GM10847 (cell line): ENCODE results near the gene KLHL12.
A peak's percentile ranks its signal among the peaks of the same experiment; 100 is the strongest.

Experiments used
- POLR2A ChIP-seq: IDR thresholded peaks from 2 replicates; pipeline ENCODE4 v1.6.1; 2011; ENCODE audit not compliant: insufficient read length; ENCODE audit errors: extremely low read depth

The KLHL12 gene

GRCh38 chr1:202926581-202927491 lies at the start of gene KLHL12:
Gene KLHL12, minus strand, starts transcription at chr1:202927234. Its CDS starts 2,072 bp downstream, at chr1:202925162.
- TF ChIP-seq POLR2A: peak; percentile 95

GRCh38 chr1:202976633-202977032 lies 49.6 kb upstream of the KLHL12 start:
- no peak for TF ChIP-seq POLR2A

GRCh38 chr1:202974856-202975255 lies 47.8 kb upstream of the KLHL12 start:
- no peak for TF ChIP-seq POLR2A

GRCh38 chr1:202972046-202972445 lies 45.0 kb upstream of the KLHL12 start:
- no peak for TF ChIP-seq POLR2A

- no peak for TF ChIP-seq POLR2A
These were observed 41.9 kb upstream of the KLHL12 start for GRCh38 chr1:202968895-202969295.

GRCh38 chr1:202968351-202968750 lies 41.3 kb upstream of the KLHL12 start:
- no peak for TF ChIP-seq POLR2A

- no peak for TF ChIP-seq POLR2A
These were observed 40.7 kb upstream of the KLHL12 start for GRCh38 chr1:202967684-202968281.

- no peak for TF ChIP-seq POLR2A
These were observed 39.2 kb upstream of the KLHL12 start for GRCh38 chr1:202966006-202966898.

- no peak for TF ChIP-seq POLR2A
These were observed 38.4 kb upstream of the KLHL12 start for GRCh38 chr1:202965422-202965821.

- TF ChIP-seq POLR2A: no peak
These were observed 37.9 kb upstream of the KLHL12 start for GRCh38 chr1:202964791-202965410.

- TF ChIP-seq POLR2A: no peak
These were observed 34.3 kb upstream of the KLHL12 start for GRCh38 chr1:202961220-202961880.

GRCh38 chr1:202959276-202959620 lies 32.2 kb upstream of the KLHL12 start:
- no peak for TF ChIP-seq POLR2A

GRCh38 chr1:202958544-202959275 lies 31.7 kb upstream of the KLHL12 start:
- TF ChIP-seq POLR2A: no peak
